Endothelial cell of umbilical vein (primary cell): ENCODE results near the gene ADARB2. TPM values are rescaled to one million over a fixed set of nuclear protein-coding genes. Genes with fewer than 3 reads are reported as not detected.

Experiments used
- BruUV-seq: library from RNA; stranded (reverse); fragments of 400-500 nt; replicated peaks from 2 replicates; lab custom pipeline; 2021; lab: Mats Ljungman, UMichigan
- CTCF ChIA-PET: fragments of 300-600, 350-600 bp; sonication (Branson Sonifier 250); formaldehyde crosslinking; loops from one replicate; lab custom pipeline; 2021; ENCODE audit warnings: antibody characterized with exemption, inconsistent platforms; lab: Charles Lee
- POLR2A ChIA-PET: fragments of 300-600, 350-600 bp; sonication (Branson Sonifier 250); formaldehyde crosslinking; loops from one replicate; lab custom pipeline; 2021; ENCODE audit warnings: antibody characterized with exemption, inconsistent platforms; lab: Charles Lee
- DNase-seq: peaks from one replicate; pipeline ENCODE4 v3.0.0-alpha.2; 2011; ENCODE audit warnings: low read depth, low spot score
- FAIRE-seq: peaks from 2 replicates; lab custom pipeline; 2011; peaks lifted over from hg19 to GRCh38; lab: Jason Lieb, UNC
- H2AFZ ChIP-seq: 2 replicates; pipeline ENCODE4 v1.6.0; 2012; ENCODE audit warnings: low read depth, low read length, control low read depth, inconsistent platforms
- H3K27ac ChIP-seq: 2 replicates; pipeline ENCODE4 v1.5.1; 2011; ENCODE audit warnings: low read depth, mild to moderate bottlenecking, control low read depth, low read length, moderate library complexity; ENCODE audit not compliant: insufficient read depth
- H3K27me3 ChIP-seq, 2 experiments: 2 replicates each; pipeline versions ENCODE4 v1.6.0 to v1.6.1; 2011; ENCODE audit warnings: low read length in 2 of 2, mixed read lengths in 1 of 2; ENCODE audit not compliant: control insufficient read depth in 2 of 2, insufficient read depth in 2 of 2
- H3K36me3 ChIP-seq, 2 experiments: 2 replicates in 1 of 2; 3 replicates in 1 of 2; pipeline ENCODE4 v1.5.1; 2011; ENCODE audit warnings: low read length in 2 of 2, mild to moderate bottlenecking in 1 of 2, moderate library complexity in 1 of 2; ENCODE audit not compliant: control insufficient read depth in 2 of 2, insufficient read depth in 2 of 2; ENCODE audit errors: extremely low read depth in 1 of 2
- H3K4me1 ChIP-seq: 3 replicates; pipeline ENCODE4 v1.5.1; 2011; ENCODE audit warnings: mild to moderate bottlenecking, low read length; ENCODE audit not compliant: control insufficient read depth, insufficient read depth; ENCODE audit errors: extremely low read depth
- H3K4me2 ChIP-seq: 2 replicates; pipeline ENCODE4 v1.6.1; 2011; ENCODE audit warnings: low read length, control low read depth, mixed read lengths; ENCODE audit not compliant: insufficient read depth
- H3K4me3 ChIP-seq, 3 experiments: fragments of 200-600 bp in 1 of 3; sonication (generic), shearing (Covaris generic) in 1 of 3; replicated peaks in 1 of 3; 2 replicates each; pipeline ENCODE4 v1.5.1; 2011 to 2016; ENCODE audit warnings: control low read depth in 3 of 3, low read length in 3 of 3, mild to moderate bottlenecking in 2 of 3, inconsistent platforms in 1 of 3, low read depth in 1 of 3, moderate library complexity in 1 of 3; ENCODE audit not compliant: insufficient read depth in 1 of 3
- H3K79me2 ChIP-seq: 2 replicates; pipeline ENCODE4 v1.6.0; 2012; ENCODE audit warnings: low read length, inconsistent platforms; ENCODE audit not compliant: control insufficient read depth, insufficient read depth
- H3K9ac ChIP-seq: replicated peaks from 2 replicates; pipeline ENCODE3; 2011; ENCODE audit warnings: low read length, control low read depth; ENCODE audit not compliant: insufficient read depth; ENCODE audit errors: extremely low read depth
- H3K9me1 ChIP-seq: replicated peaks from 3 replicates; pipeline ENCODE4 v1.6.0; 2011; ENCODE audit warnings: mild to moderate bottlenecking, low read length; ENCODE audit not compliant: control insufficient read depth, insufficient read depth; ENCODE audit errors: extremely low read depth
- H3K9me3 ChIP-seq: replicated peaks from 2 replicates; pipeline ENCODE4 v1.5.1; 2012; ENCODE audit warnings: low read length, inconsistent platforms; ENCODE audit not compliant: control insufficient read depth, insufficient read depth
- H4K20me1 ChIP-seq: replicated peaks from 2 replicates; pipeline ENCODE3; 2011; ENCODE audit warnings: mild to moderate bottlenecking, low read length; ENCODE audit not compliant: control insufficient read depth, insufficient read depth; ENCODE audit errors: extremely low read depth
- CTCF ChIP-seq, 2 donors: IDR thresholded peaks; 1 replicate in 1 of 2; 2 replicates in 1 of 2; pipeline ENCODE4 v1.5.1; 2011; ENCODE audit warnings: low read length in 2 of 2, mild to moderate bottlenecking in 2 of 2, moderate library complexity in 2 of 2, control low read depth in 1 of 2, inconsistent platforms in 1 of 2, low read depth in 1 of 2; ENCODE audit not compliant: insufficient read depth in 1 of 2; ENCODE audit errors: extremely low read depth in 1 of 2
- EZH2 ChIP-seq: IDR thresholded peaks from 2 replicates; pipeline ENCODE4 v1.6.1; 2012; ENCODE audit warnings: borderline replicate concordance, low read depth, mild to moderate bottlenecking, moderate library complexity, low read length, inconsistent platforms; ENCODE audit not compliant: severe bottlenecking
- FOS ChIP-seq: IDR thresholded peaks from 2 replicates; pipeline ENCODE4 v1.6.1; 2011; ENCODE audit warnings: mild to moderate bottlenecking, low read length, moderate library complexity, borderline replicate concordance; ENCODE audit not compliant: insufficient read depth
- GATA2 ChIP-seq: IDR thresholded peaks from 2 replicates; pipeline ENCODE4 v1.7.0; 2011; ENCODE audit warnings: low read depth, mild to moderate bottlenecking, moderate library complexity, mixed read lengths, low read length; ENCODE audit not compliant: insufficient read length, insufficient read depth
- JUN ChIP-seq: IDR thresholded peaks from 2 replicates; pipeline ENCODE4 v1.6.1; 2011; ENCODE audit warnings: borderline replicate concordance, low read depth; ENCODE audit not compliant: insufficient read length, insufficient read depth
- MAX ChIP-seq: IDR thresholded peaks from 2 replicates; pipeline ENCODE4 v1.6.1; 2011; ENCODE audit not compliant: insufficient read depth, insufficient read length
- MYC ChIP-seq: IDR thresholded peaks from one replicate; pipeline ENCODE4 v1.6.1; 2011; ENCODE audit warnings: mild to moderate bottlenecking, low read depth, low read length
- POLR2A ChIP-seq: IDR thresholded peaks from 2 replicates; pipeline ENCODE4 v1.6.1; 2012; ENCODE audit warnings: low read depth, mild to moderate bottlenecking, control low read depth, low read length
- POLR2AphosphoS5 ChIP-seq: IDR thresholded peaks from 2 replicates; pipeline ENCODE4 v1.6.1; 2012; ENCODE audit warnings: low read depth, mild to moderate bottlenecking, control low read depth, low read length, moderate library complexity; ENCODE audit not compliant: insufficient read depth
- dilution Hi-C: fragments of 300-500 bp; cut with MboI; formaldehyde crosslinking; loops from one replicate; pipeline ENCODE4 v1.15.0; 2019; ENCODE audit warnings: low sequenced_read_pairs; ENCODE audit not compliant: extremely low pct_ligation_motif_present
- intact Hi-C: fragments of 100-400 bp; cut with micrococcal nuclease; formaldehyde crosslinking; loops from one replicate; pipeline ENCODE4 v1.10.0; 2022
- polyA plus RNA-seq, 4 experiments: library from polyadenylated mRNA; depleted of rRNA in 3 of 4; stranded (reverse) in 3 of 4; unstranded in 1 of 4; fragments of >200 nt; gene quantifications; 2 replicates each; pipeline versions ENCODE4 v1.2.1 to v1.2.3, GENCODE V29; 2011 to 2012; ENCODE audit warnings: missing spikeins in 1 of 4
- total RNA-seq: library from RNA; stranded (reverse); gene quantifications from 2 replicates; pipeline ENCODE4 v1.2.3, GENCODE V29; 2021

The ADARB2 gene
- total and polyA plus RNA-seq, 2 donors (not counting 3 experiments of a cell fraction or from before 2014, with no cell fraction given), result not detected

GRCh38 chr10:1683649-1684048 lies 53.7 kb downstream of the ADARB2 start:
- Histone ChIP-seq H3K9ac (no peak overlapping the region), H3K9me3 (peaks cover 11% of the 10 kb centered on the region), H3K4me3 (no peak overlapping the region), H2AFZ (no peak overlapping the region), H3K79me2 (no peaks in the 10 kb centered on the region), H3K27ac (no peak overlapping the region), H3K27me3 (no peaks in the 10 kb centered on the region), H4K20me1 (no peaks in the 10 kb centered on the region), H3K9me1 (no peaks in the 10 kb centered on the region), H3K4me1 (no peaks in the 10 kb centered on the region), H3K4me2 (no peak overlapping the region), H3K36me3 (no peaks in the 10 kb centered on the region)
- TF ChIP-seq FOS, result no peak
- no peak for TF ChIP-seq GATA2
- TF ChIP-seq MAX, result no peak
- no peak for TF ChIP-seq JUN
- no peak for TF ChIP-seq POLR2A
- no peak for TF ChIP-seq MYC
- no peak for TF ChIP-seq POLR2AphosphoS5
- TF ChIP-seq EZH2, result no peak
- TF ChIP-seq CTCF (IDR thresholded peaks at IDR 0.05; ENCODE audit: extremely low read depth in 1 of 2, insufficient read depth in 1 of 2, low read depth in 1 of 2, low read length in 2 of 2), result no peak
- CTCF ChIA-PET, result no interaction called here
- no TSS peak for BruUV-seq
- intact Hi-C loops, result no loop called here
- POLR2A ChIA-PET, result no interaction called here
- dilution Hi-C loops, result no loop called here
- DNase-seq (no peak), FAIRE-seq (no peak)
